Thymus (tissue), 2 donors: ENCODE results near the gene CALU. TPM values are rescaled to one million over a fixed set of nuclear protein-coding genes. Genes with fewer than 3 reads are reported as not detected.

Experiments
- polyA plus RNA-seq: library from polyadenylated mRNA; stranded (reverse); fragments of 200-250 nt; gene quantifications from one replicate; pipeline ENCODE4 v1.2.3, GENCODE V29; 2013
- total RNA-seq: library from RNA; stranded (reverse); fragments of 120-200 nt; gene quantifications from one replicate; pipeline ENCODE4 v1.2.4, GENCODE V29; 2013
- donor health status: healthy.

Gene CALU
- total and polyA plus RNA-seq, 2 donors, result 22.2 to 44.4 TPM

Other genes starting within 250 kb of the CALU start
- 0.19 TPM for gene GARIN1A, start 67.1 kb upstream of the CALU start, total RNA-seq
- 1.4 TPM for gene GARIN1A, start 67.1 kb upstream of the CALU start, polyA plus RNA-seq
- gene OPN1SW, start 36.4 kb downstream of the CALU start, total RNA-seq, result not detected
- gene OPN1SW, start 36.4 kb downstream of the CALU start, polyA plus RNA-seq, result 0.07 TPM
- gene CCDC136, start 52.6 kb downstream of the CALU start, total RNA-seq, result 4.5 TPM
- 13.7 TPM for gene CCDC136, start 52.6 kb downstream of the CALU start, polyA plus RNA-seq
- 0.71 TPM for gene FLNC, start 91.0 kb downstream of the CALU start, total RNA-seq
- 0.96 TPM for gene FLNC, start 91.0 kb downstream of the CALU start, polyA plus RNA-seq
- gene ATP6V1F, start 123.5 kb downstream of the CALU start, total RNA-seq, result 107 TPM
- gene ATP6V1F, start 123.5 kb downstream of the CALU start, polyA plus RNA-seq, result 192 TPM
- 0.09 TPM for gene KCP, start 171.3 kb downstream of the CALU start, total RNA-seq
- gene KCP, start 171.3 kb downstream of the CALU start, polyA plus RNA-seq, result 0.34 TPM
- gene IRF5, start 198.6 kb downstream of the CALU start, total RNA-seq, result 10.0 TPM
- 14.0 TPM for gene IRF5, start 198.6 kb downstream of the CALU start, polyA plus RNA-seq